ENCODE measurements around the gene MAFF. TPM values are rescaled to one million over a fixed set of nuclear protein-coding genes. Genes with fewer than 3 reads are reported as not detected.

MAFF gene
- total RNA-seq, 1 donor from 2014 or later: 4.5 TPM

- TF ChIP-seq CTCF (IDR thresholded peaks at IDR 0.05): no peak
- intact Hi-C loops (cut with micrococcal nuclease): no loop called here
- H3K27me3 Mint-ChIP-seq: no peaks in the 10 kb centered on the region
- no peak overlapping the region for H3K27ac Mint-ChIP-seq
- peaks cover 4% of the 10 kb centered on the region for H3K4me1 Mint-ChIP-seq
- no peak overlapping the region for H3K4me3 Mint-ChIP-seq
- ATAC-seq (ENCODE audit: low read depth) (no peak), DNase-seq (no peak)
- ChIA-PET CTCF (no interaction called here), POLR2A (no interaction called here)
- no peaks in the 10 kb centered on the region for H3K9me3 Mint-ChIP-seq
- H3K36me3 Mint-ChIP-seq (ENCODE audit: low read depth): peaks cover 16% of the 10 kb centered on the region
Observed at GRCh38 chr22:38170469-38170868, 31.3 kb upstream of the MAFF start.

GRCh38 chr22:38171927-38172831 lies 29.6 kb upstream of the MAFF start:
- intact Hi-C loops (cut with micrococcal nuclease): no loop called here
- no peak for DNase-seq
- Mint-ChIP-seq H3K4me3 (no peak overlapping the region), H3K27me3 (no peaks in the 10 kb centered on the region), H3K4me1 (peaks cover 21% of the 10 kb centered on the region), H3K36me3 (ENCODE audit: low read depth) (peaks cover 11% of the 10 kb centered on the region), H3K27ac (no peak overlapping the region), H3K9me3 (no peaks in the 10 kb centered on the region)
- no peak for TF ChIP-seq CTCF (IDR thresholded peaks at IDR 0.05)
- ChIA-PET CTCF (no interaction called here), POLR2A (interaction anchor here (0.6 kb wide), 1 partner anchor 27 kb away, joined by 3 read pairs; no protein-coding TSS in a partner anchor)
- ATAC-seq (ENCODE audit: low read depth): no peak

- CTCF ChIA-PET: no interaction called here
- intact Hi-C loops (cut with micrococcal nuclease): no loop called here
- H3K4me3 Mint-ChIP-seq: no peak overlapping the region
- peaks cover 24% of the 10 kb centered on the region for H3K4me1 Mint-ChIP-seq
- ATAC-seq (ENCODE audit: low read depth): no peak
- peaks cover 7% of the 10 kb centered on the region for H3K36me3 Mint-ChIP-seq (ENCODE audit: low read depth)
- TF ChIP-seq CTCF (IDR thresholded peaks at IDR 0.05): no peak
- POLR2A ChIA-PET: no interaction called here
- no peak overlapping the region for H3K27ac Mint-ChIP-seq
- H3K27me3 Mint-ChIP-seq: no peaks in the 10 kb centered on the region
- DNase-seq: no peak
- H3K9me3 Mint-ChIP-seq: no peaks in the 10 kb centered on the region
Observed at GRCh38 chr22:38172832-38173640, 28.8 kb upstream of the MAFF start.

GRCh38 chr22:38173641-38173906 lies 28.2 kb upstream of the MAFF start:
- no peak for ATAC-seq (ENCODE audit: low read depth)

More at GRCh38 chr22:38173641-38173906, 28.2 kb upstream of the MAFF start:
- H3K4me3 Mint-ChIP-seq: no peak overlapping the region
- H3K9me3 Mint-ChIP-seq: no peaks in the 10 kb centered on the region
- H3K27me3 Mint-ChIP-seq: no peaks in the 10 kb centered on the region
- no peak for DNase-seq
- H3K27ac Mint-ChIP-seq: no peak overlapping the region
- POLR2A ChIA-PET: no interaction called here
- CTCF ChIA-PET: no interaction called here
- H3K4me1 Mint-ChIP-seq: peaks cover 27% of the 10 kb centered on the region
- peaks cover 6% of the 10 kb centered on the region for H3K36me3 Mint-ChIP-seq (ENCODE audit: low read depth)
- TF ChIP-seq CTCF (IDR thresholded peaks at IDR 0.05): no peak
- intact Hi-C loops (cut with micrococcal nuclease): no loop called here
